GM21360 (cell line): ENCODE results near the gene GRIK5.
A peak's percentile ranks its signal among the peaks of the same experiment; 100 is the strongest.

Experiments used
- ATAC-seq: cut with Tn5 transposase; IDR thresholded peaks from one replicate; pipeline ENCODE4 v1.9.1; 2021; ENCODE audit warnings: mild to moderate bottlenecking, moderate library complexity; ENCODE audit not compliant: unreplicated experiment

GRIK5 gene

DNA sequence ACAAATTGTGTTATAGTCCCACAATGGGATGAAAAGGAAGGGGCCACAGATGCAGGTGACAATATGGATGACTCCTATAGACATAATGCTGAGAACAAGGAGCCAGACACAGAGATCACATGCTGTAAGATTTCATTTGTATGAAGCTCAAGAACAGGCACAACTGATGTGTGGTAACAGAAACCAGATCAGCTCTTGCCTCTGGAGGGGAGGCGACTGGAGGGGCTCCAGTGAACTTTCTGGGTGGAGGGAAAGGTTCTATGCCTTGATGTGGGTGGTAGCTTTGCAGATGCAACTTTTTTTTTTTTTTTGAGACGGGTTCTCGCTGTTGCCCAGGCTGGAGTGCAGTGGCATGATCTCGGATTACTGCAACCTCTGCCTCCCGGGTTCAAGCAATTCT is 104.9 kb downstream of the GRIK5 start:
- ATAC-seq: no peak

DNA sequence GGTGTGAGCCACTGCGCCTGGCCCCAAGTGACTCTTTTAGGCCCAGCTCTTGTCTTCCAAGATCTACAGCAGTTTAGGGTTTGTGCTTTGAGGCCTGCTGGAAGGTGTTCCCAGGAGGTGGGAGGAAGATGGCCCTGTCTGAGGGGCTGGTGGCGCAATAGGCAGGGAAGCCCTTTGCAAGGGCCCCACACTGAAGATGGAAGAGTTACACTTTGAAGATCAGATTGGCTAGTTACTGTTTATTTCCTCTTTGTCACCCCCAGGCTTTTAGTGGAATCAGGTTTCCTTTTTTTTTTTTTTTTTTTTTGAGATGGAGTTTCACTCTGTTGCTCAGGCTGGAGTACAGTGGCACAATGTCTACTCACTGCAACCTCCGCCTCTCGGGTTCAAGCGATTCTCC is 109.0 kb downstream of the GRIK5 start:
- ATAC-seq: no peak

DNA sequence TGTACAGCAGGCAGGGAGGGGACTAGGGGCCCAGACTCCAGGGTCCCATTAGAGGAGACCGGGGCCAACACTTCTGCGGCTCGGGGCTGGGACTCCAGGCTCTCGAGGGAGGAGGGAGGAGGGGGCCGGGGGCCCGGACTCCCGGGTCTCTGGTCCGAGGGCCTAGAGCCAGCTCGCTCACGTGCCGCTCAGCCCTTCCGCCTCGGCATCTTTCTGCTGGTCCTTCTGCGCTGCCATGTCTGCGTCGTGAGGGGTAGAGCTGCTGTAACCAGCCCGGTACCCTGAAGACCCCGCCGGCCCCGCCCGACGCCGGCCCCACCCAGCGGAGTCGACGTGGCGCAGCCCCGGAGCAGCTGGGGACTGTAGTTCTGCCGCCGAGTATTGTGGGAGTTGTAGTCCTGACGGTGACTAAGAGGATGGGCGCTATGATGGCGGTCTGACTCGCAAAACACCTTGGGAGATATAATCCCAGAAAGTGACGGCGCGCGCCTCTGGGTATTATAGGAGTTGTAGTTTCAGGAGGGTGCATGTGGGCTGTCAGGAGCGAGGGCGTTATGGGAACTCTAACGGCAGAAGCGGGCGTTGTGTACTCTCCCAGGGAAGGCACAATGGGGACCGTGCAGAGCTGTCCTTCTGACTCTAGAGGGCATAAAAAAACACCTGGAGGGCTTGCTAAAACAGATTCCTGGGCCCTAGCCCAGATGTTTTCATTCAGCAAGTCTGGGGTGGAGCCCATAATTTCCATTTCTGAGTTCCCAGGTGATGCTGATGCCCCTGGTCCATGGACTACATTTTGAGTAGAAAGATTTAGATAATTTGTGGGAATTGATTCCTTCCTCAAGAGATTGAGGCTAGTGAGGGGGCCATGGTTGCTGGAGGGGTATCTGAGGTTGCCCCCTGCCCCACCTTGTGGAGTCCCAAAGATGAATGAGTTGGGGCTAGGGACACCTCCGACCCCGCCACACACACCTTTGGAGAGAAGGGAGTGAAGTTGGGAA is 110.7 kb downstream of the GRIK5 start, which contains the start of gene RABAC1:
RABAC1 (minus strand) TSS at position 266 of the 998 bp plus-strand sequence; CDS start at position 237, 29 bp downstream.
- ATAC-seq: peak; percentile 70

DNA sequence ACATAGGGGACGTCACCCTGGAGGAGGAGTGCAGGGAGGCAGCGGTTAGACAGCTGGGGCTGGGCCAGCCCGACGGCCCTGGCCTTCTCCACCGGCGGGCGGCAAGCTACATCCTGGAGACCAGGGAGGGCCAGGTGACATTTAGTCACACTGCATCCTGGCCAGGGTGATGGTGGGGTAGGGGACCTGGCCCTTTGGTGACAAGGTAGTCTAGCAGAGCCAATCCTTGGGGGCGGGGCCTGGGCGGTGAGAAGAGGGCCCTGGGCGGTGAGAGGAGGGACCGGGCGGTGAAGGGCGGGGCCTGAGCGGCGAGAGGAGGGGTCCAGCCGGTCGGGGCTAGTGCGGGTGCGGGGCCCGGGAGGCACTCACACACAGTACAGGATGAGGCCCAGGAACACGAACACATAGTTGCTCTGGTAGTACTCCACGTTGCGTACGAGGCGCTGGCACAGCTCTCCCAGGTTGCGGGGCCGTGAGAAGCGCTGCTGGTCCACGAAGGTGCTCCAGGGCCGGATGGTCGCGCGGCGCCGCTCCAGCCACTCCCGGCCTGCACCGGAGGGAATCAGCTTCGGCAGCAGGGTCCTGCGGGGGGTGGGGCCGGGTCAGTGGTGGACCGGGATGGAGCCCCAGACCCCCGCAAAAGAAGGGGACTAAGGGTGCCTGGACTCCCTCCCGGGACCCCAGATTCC is 111.5 kb downstream of the GRIK5 start:
- peak; percentile 42 for ATAC-seq

DNA sequence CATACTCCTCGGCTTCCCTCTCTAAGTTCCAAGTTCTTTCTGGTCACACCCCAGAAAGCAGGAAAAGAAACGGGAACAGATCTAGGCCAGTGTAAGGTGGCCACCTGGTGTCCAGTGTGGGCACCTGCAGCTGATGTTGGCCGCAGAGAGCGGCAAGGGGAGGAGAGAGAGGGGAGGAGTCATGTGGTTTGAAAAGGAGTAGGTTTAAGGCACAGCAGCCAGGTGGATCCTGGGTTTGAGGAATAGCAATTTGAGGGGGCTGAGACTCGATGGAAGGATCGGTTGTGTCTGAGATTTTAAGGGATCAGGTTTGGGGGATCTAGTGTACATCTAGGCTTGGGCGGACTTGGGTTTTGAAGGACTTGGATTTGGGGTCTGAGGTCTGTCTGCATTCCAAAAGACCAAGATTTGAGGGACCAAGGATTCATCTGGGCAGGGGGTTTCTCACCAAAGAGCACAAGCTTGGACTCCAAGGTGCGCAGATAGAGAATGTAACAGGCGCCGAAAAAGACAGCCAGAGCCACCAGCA is 112.1 kb downstream of the GRIK5 start:
- no peak for ATAC-seq

DNA sequence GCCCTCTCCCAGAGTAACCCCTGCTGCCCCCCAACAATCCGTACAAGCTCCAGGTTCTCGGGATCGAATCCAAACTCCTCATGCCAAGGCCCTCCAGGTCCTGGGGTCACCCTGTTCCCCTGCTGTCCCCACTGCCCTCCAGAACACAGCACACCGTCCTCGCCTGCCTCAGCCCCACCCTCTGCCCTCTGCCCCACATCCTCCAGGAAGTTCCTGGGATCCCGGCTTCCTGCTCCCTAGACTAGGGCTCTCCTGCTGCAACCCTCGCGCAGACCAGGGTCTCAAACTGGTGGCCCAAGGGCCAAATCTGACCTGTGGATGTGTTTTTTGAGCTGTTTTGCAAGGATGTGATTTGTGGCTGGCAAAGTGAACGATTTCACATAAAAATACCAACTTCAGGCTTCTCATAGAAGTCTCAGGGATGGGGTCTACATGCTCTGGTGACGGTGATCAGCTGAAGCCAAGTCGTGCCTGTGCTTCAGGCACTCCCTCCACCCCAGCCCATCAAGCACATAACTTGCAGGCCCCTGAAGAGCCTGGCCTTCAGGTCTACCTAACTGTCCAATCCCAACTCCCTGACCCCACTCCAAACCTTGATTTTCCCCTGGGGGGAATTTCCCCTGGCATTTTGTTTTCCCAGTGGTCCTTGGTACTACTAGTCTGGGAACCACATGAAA is 112.7 kb downstream of the GRIK5 start:
- ATAC-seq: no peak

DNA sequence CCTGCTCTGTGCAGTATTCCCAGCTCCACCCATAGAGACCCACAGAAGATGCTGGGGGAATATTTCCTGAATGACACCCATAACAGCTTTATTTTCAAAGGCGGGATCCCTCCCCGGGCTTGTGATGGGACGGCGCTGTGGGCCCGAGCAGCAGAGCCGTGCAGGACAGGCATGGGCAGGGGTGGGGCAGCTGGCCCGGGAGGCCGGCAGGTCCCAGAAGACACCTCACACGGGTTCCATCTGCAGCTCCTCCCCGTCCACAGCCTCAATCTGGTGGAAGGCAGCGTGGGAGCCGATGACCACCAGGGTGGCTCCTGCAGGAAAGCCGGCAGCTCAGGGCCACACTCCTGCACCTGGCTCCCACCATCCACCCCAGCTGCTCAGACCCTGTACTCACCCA is 113.4 kb downstream of the GRIK5 start:
- no peak for ATAC-seq

- no peak for ATAC-seq
Measured at GRCh38 chr19:41955521-41955920, 114.5 kb downstream of the GRIK5 start.

GRCh38 chr19:41951686-41952172 is 118.3 kb downstream of the GRIK5 start:
- ATAC-seq: no peak
